GM23248 (cell line): Measurements from ENCODE around the gene FBXW4.

Source experiments
- EZH2 ChIP-seq: fragments of 200-600 bp; sonication (generic); IDR thresholded peaks from 2 replicates; pipeline ENCODE4 v1.6.1; 2018; ENCODE audit warnings: antibody characterized with exemption, mild to moderate bottlenecking; ENCODE audit not compliant: insufficient read depth, poor library complexity, severe bottlenecking
- EZH2phosphoT487 ChIP-seq: fragments of 200-600 bp; sonication (generic); IDR thresholded peaks from 2 replicates; pipeline ENCODE4 v1.6.1; 2018; ENCODE audit warnings: antibody characterized with exemption, moderate library complexity, mild to moderate bottlenecking, low read depth; ENCODE audit not compliant: insufficient read depth

GRCh38 chr10:101684782-101685181, 10.2 kb downstream of the FBXW4 start:
- TF ChIP-seq EZH2 (no peak), EZH2phosphoT487 (no peak)
